ACC112 (cell line): Measurements from ENCODE around the gene METRN.

ENCODE experiments used
- H2AFZ ChIP-seq: fragments of 200-600 bp; sonication (generic); one replicate; pipeline ENCODE4 v1.6.0; 2017; ENCODE audit warnings: antibody characterized with exemption, low read length; ENCODE audit not compliant: unreplicated experiment
- H3K27ac ChIP-seq: fragments of 200-600 bp; sonication (generic); 2 replicates; pipeline ENCODE4 v1.5.1; 2014; ENCODE audit warnings: low read depth, mild to moderate bottlenecking, antibody characterized with exemption, low read length, moderate library complexity
- H3K27me3 ChIP-seq: fragments of 200-600 bp; sonication (generic); 2 replicates; pipeline ENCODE4 v1.6.1; 2014; ENCODE audit warnings: mild to moderate bottlenecking, antibody characterized with exemption, low read length, moderate library complexity, mixed read lengths; ENCODE audit not compliant: insufficient read depth
- H3K36me3 ChIP-seq: fragments of 200-600 bp; sonication (generic); 2 replicates; pipeline ENCODE4 v1.6.1; 2016; ENCODE audit warnings: mild to moderate bottlenecking, antibody characterized with exemption, low read length, moderate library complexity, mixed read lengths; ENCODE audit not compliant: insufficient read depth
- H3K4me1 ChIP-seq: fragments of 200-600 bp; sonication (generic); one replicate; pipeline ENCODE4 v1.6.1; 2016; ENCODE audit warnings: low read length, mixed read lengths; ENCODE audit not compliant: insufficient read depth, unreplicated experiment, control insufficient read depth
- H3K4me3 ChIP-seq: fragments of 200-600 bp; sonication (generic); 2 replicates; pipeline ENCODE4 v1.5.1; 2014; ENCODE audit warnings: mild to moderate bottlenecking, low read depth, low read length
- H3K79me2 ChIP-seq: fragments of 200-600 bp; sonication (generic); one replicate; pipeline ENCODE4 v1.6.0; 2016; ENCODE audit warnings: low read length; ENCODE audit not compliant: control insufficient read depth, unreplicated experiment, insufficient read depth

Gene METRN

GRCh38 chr16:678858-679813, 35.8 kb upstream of the METRN start:
- peaks cover 38% of the 10 kb centered on the region for H3K79me2 ChIP-seq
- H3K27me3 ChIP-seq = no peaks in the 10 kb centered on the region
- peaks cover 16% of the 10 kb centered on the region; the same call in 1 of the 2 replicates for H3K36me3 ChIP-seq
- peak overlapping the region; percentile 31; the same call in 1 of the 2 replicates for H3K27ac ChIP-seq
- H3K4me3 ChIP-seq = peak overlapping the region; percentile 83
- H3K4me1 ChIP-seq = peaks cover 24% of the 10 kb centered on the region
- peak overlapping the region; percentile 87 for H2AFZ ChIP-seq

GRCh38 chr16:679814-680624, 34.9 kb upstream of the METRN start, which contains the start of gene STUB1:
Gene STUB1, plus strand, starts transcription at chr16:680410. Its CDS starts 116 bp downstream, at chr16:680526.
- Histone ChIP-seq H3K36me3 (peaks cover 17% of the 10 kb centered on the region; the same call in 1 of the 2 replicates), H3K27ac (peak within 1 kb of the TSS; percentile 76), H3K4me3 (peak within 1 kb of the TSS; percentile 92), H3K79me2 (peaks cover 38% of the 10 kb centered on the region), H3K4me1 (peaks cover 24% of the 10 kb centered on the region), H3K27me3 (no peaks in the 10 kb centered on the region), H2AFZ (peak within 1 kb of the TSS; percentile 87)

GRCh38 chr16:680625-680945, 34.3 kb upstream of the METRN start:
- peak overlapping the region; percentile 92 for H3K4me3 ChIP-seq
- H3K4me1 ChIP-seq = peaks cover 24% of the 10 kb centered on the region
- H3K36me3 ChIP-seq = peaks cover 23% of the 10 kb centered on the region; the same call in 1 of the 2 replicates
- H3K27me3 ChIP-seq = no peaks in the 10 kb centered on the region
- H3K27ac ChIP-seq = peak overlapping the region; percentile 76
- H3K79me2 ChIP-seq = peaks cover 41% of the 10 kb centered on the region
- H2AFZ ChIP-seq = peak overlapping the region; percentile 29

- Histone ChIP-seq H3K27ac (peak overlapping the region; percentile 76), H3K4me1 (peaks cover 24% of the 10 kb centered on the region), H3K36me3 (peaks cover 25% of the 10 kb centered on the region; the same call in 1 of the 2 replicates)
Measured at GRCh38 chr16:680967-681745, 33.8 kb upstream of the METRN start.

GRCh38 chr16:681746-682427, 33.0 kb upstream of the METRN start:
- peaks cover 24% of the 10 kb centered on the region for H3K4me1 ChIP-seq
- H3K27me3 ChIP-seq = no peaks in the 10 kb centered on the region
- peaks cover 42% of the 10 kb centered on the region for H3K79me2 ChIP-seq
- H2AFZ ChIP-seq = no peak overlapping the region
- H3K4me3 ChIP-seq = peak overlapping the region; percentile 92
- peaks cover 25% of the 10 kb centered on the region; the same call in 1 of the 2 replicates for H3K36me3 ChIP-seq
- no peak overlapping the region for H3K27ac ChIP-seq

More at GRCh38 chr16:680967-681745, 33.8 kb upstream of the METRN start:
- peaks cover 42% of the 10 kb centered on the region for H3K79me2 ChIP-seq
- H3K4me3 ChIP-seq = peak overlapping the region; percentile 92
- H2AFZ ChIP-seq = peak overlapping the region; percentile 29
- no peaks in the 10 kb centered on the region for H3K27me3 ChIP-seq

GRCh38 chr16:682493-683395, 32.2 kb upstream of the METRN start:
- Histone ChIP-seq H3K4me3 (peak overlapping the region; percentile 92), H2AFZ (no peak overlapping the region), H3K36me3 (peaks cover 25% of the 10 kb centered on the region; the same call in 1 of the 2 replicates), H3K27me3 (no peaks in the 10 kb centered on the region), H3K79me2 (peaks cover 43% of the 10 kb centered on the region), H3K4me1 (peaks cover 24% of the 10 kb centered on the region), H3K27ac (no peak overlapping the region)

- H3K79me2 ChIP-seq = peaks cover 43% of the 10 kb centered on the region
- H3K36me3 ChIP-seq = peaks cover 25% of the 10 kb centered on the region; the same call in 1 of the 2 replicates
- H3K27ac ChIP-seq = peak overlapping the region; percentile 58
- peak overlapping the region; percentile 92 for H3K4me3 ChIP-seq
- no peak overlapping the region for H2AFZ ChIP-seq
- no peaks in the 10 kb centered on the region for H3K27me3 ChIP-seq
- H3K4me1 ChIP-seq = peaks cover 24% of the 10 kb centered on the region
Measured at GRCh38 chr16:683396-684070, 31.4 kb upstream of the METRN start.

- H3K79me2 ChIP-seq = peaks cover 49% of the 10 kb centered on the region
- H3K27ac ChIP-seq = peak within 1 kb of the TSS; percentile 58
- no peaks in the 10 kb centered on the region for H3K27me3 ChIP-seq
- peak within 1 kb of the TSS; percentile 25 for H2AFZ ChIP-seq
- H3K4me3 ChIP-seq = peak within 1 kb of the TSS; percentile 92
- H3K36me3 ChIP-seq = peaks cover 25% of the 10 kb centered on the region; the same call in 1 of the 2 replicates
- H3K4me1 ChIP-seq = peaks cover 24% of the 10 kb centered on the region
Measured at GRCh38 chr16:684071-684794, 30.7 kb upstream of the METRN start, which contains the start of gene JMJD8. Gene JMJD8, minus strand, starts transcription at chr16:684334. Its CDS starts 15 bp downstream, at chr16:684319.
